Amniotic epithelial cell (primary cell): ENCODE measurements around the gene DNER.
"Not testable (repeated sequence)": the region's sequence is repeated elsewhere in the genome, so short reads cannot be mapped to it uniquely, and the experiment has no call there.

Source experiments
- DNase-seq: peaks from one replicate; pipeline ENCODE4 v3.0.0-alpha.2; 2010; ENCODE audit warnings: low read depth

Gene DNER

GRCh38 chr2:229388731-229389130, 325.6 kb downstream of the DNER start:
- DNase-seq = no peak

GRCh38 chr2:229387866-229388265, 326.5 kb downstream of the DNER start:
- DNase-seq = no peak

GRCh38 chr2:229380101-229380625, 334.2 kb downstream of the DNER start:
- DNase-seq = no peak

GRCh38 chr2:229378386-229378785, 336.0 kb downstream of the DNER start:
- DNase-seq = no peak

GRCh38 chr2:229376866-229377265, 337.5 kb downstream of the DNER start:
- DNase-seq = peak; percentile 43

- DNase-seq = peak; percentile 76
Measured at GRCh38 chr2:229375251-229375650, 339.1 kb downstream of the DNER start.

- DNase-seq = not testable (repeated sequence)
Measured at GRCh38 chr2:229373311-229373710, 341.0 kb downstream of the DNER start.

GRCh38 chr2:229372207-229372606, 342.1 kb downstream of the DNER start:
- DNase-seq = peak; percentile 37

- DNase-seq = no peak
Measured at GRCh38 chr2:229371086-229371485, 343.3 kb downstream of the DNER start.

- DNase-seq = no peak
Measured at GRCh38 chr2:229370509-229370908, 343.8 kb downstream of the DNER start.

GRCh38 chr2:229363185-229363814, 351.1 kb downstream of the DNER start:
- DNase-seq = no peak

- DNase-seq = no peak
Measured at GRCh38 chr2:229350883-229351282, 363.5 kb downstream of the DNER start.

- peak; percentile 22 for DNase-seq
Measured at GRCh38 chr2:229350117-229350805, 364.1 kb downstream of the DNER start.

GRCh38 chr2:229348128-229348527, 366.2 kb downstream of the DNER start:
- DNase-seq = peak; percentile 84

- DNase-seq = peak; percentile 66
Measured at GRCh38 chr2:229346816-229347540, 367.4 kb downstream of the DNER start.

- no peak for DNase-seq
Measured at GRCh38 chr2:229344955-229345354, 369.4 kb downstream of the DNER start.

- DNase-seq = peak; percentile 91
Measured at GRCh38 chr2:229344151-229344551, 370.2 kb downstream of the DNER start.

- peak; percentile 6 for DNase-seq
Measured at GRCh38 chr2:229343661-229344060, 370.7 kb downstream of the DNER start.

GRCh38 chr2:229342376-229342775, 372.0 kb downstream of the DNER start:
- DNase-seq = peak; percentile 21

- DNase-seq = no peak
Measured at GRCh38 chr2:229340086-229340760, 374.1 kb downstream of the DNER start.

- DNase-seq = peak; percentile 28
Measured at GRCh38 chr2:229339618-229340017, 374.7 kb downstream of the DNER start.

- not testable (repeated sequence) for DNase-seq
Measured at GRCh38 chr2:229339171-229339570, 375.2 kb downstream of the DNER start.
